ENCODE measurements around the gene KCTD17. TPM values are rescaled to one million over a fixed set of nuclear protein-coding genes. Genes with fewer than 3 reads are reported as not detected.

The KCTD17 gene
- total and polyA plus RNA-seq, 2 of the 4 experiments (the other 2 are of a cell fraction), result 28.3 to 37.3 TPM

- in situ Hi-C loops (cut with MboI; ENCODE audit: low sequenced_read_pairs), result no loop called here
- H3K4me2 ChIP-seq (ENCODE audit: low read depth, low read length), result no peak overlapping the region
These were observed 13.9 kb upstream of the KCTD17 start for GRCh38 chr22:37037669-37038068.

More at GRCh38 chr22:37037669-37038068, 13.9 kb upstream of the KCTD17 start:
- no peak overlapping the region for H2BK120ac ChIP-seq (ENCODE audit: low read depth, low read length)
- no peak overlapping the region for H3K23ac ChIP-seq (ENCODE audit: low read depth, low read length)
- CTCF ChIA-PET, result interaction anchor here (1.4 kb wide), 1 partner anchor 9 kb away, joined by 3 read pairs; no protein-coding TSS in a partner anchor
- no peak overlapping the region for H2AK9ac ChIP-seq (replicated peaks; ENCODE audit: low read depth, low read length, poor library complexity)
- no peak overlapping the region for H3K27ac ChIP-seq (ENCODE audit: insufficient read depth, low read length)
- no peak overlapping the region for H3K9ac ChIP-seq (ENCODE audit: low read depth, low read length)
- H4K8ac ChIP-seq (ENCODE audit: low read depth in 2 of 2, low read length in 2 of 2), result no peak overlapping the region
- no peak overlapping the region for H3K4ac ChIP-seq (ENCODE audit: low read depth, low read length)
- no peak overlapping the region for H4K5ac ChIP-seq (ENCODE audit: low read depth, low read length)
- no TSS peak for BruUV-seq (replicated peaks)
- H2BK20ac ChIP-seq (ENCODE audit: low read depth, low read length), result no peak overlapping the region
- intact Hi-C loops (cut with micrococcal nuclease) (no loop called here), dilution Hi-C loops (cut with HindIII; ENCODE audit: low sequenced_read_pairs, unreplicated experiment) (no loop called here)
- H3K27me3 ChIP-seq (ENCODE audit: control insufficient read depth, insufficient read depth, low read length), result peaks cover 15% of the 10 kb centered on the region
- no peaks in the 10 kb centered on the region for H4K20me1 ChIP-seq (ENCODE audit: insufficient read depth, low read length)
- no peak overlapping the region for H2BK5ac ChIP-seq (ENCODE audit: low read depth, low read length, poor library complexity, severe bottlenecking)
- no peaks in the 10 kb centered on the region for H3K9me3 ChIP-seq (ENCODE audit: control insufficient read depth, insufficient read depth, low read length)
- H4K91ac ChIP-seq (ENCODE audit: insufficient read depth, low read depth, low read length), result no peak overlapping the region
- H3K4me1 ChIP-seq (ENCODE audit: control insufficient read depth, insufficient read depth, low read length), result no peaks in the 10 kb centered on the region; the same call in 1 of the 2 replicates
- H3K9me1 ChIP-seq (ENCODE audit: insufficient read depth, low read length), result 0 out of 2 replicates have a peak, but pooled peaks cover 2% of the 10 kb centered on the region
- H3K18ac ChIP-seq (ENCODE audit: low read depth, low read length), result no peak overlapping the region
- DNase-seq (no peak), ATAC-seq (ENCODE audit: low read depth) (no peak)
- POLR2A ChIA-PET (ENCODE audit: unreplicated experiment), result no interaction called here
- no peak overlapping the region for H3K14ac ChIP-seq (replicated peaks; ENCODE audit: low read depth, low read length)
- no peak overlapping the region for H3K56ac ChIP-seq (ENCODE audit: extremely low read depth, insufficient read depth, low read length)
- WGBS, 2 experiments (ENCODE audit: extremely low coverage in 2 of 2, insufficient read length in 1 of 2), result 48% methylated on average over 7 of the region's 14 CpGs; no CpG with 5 or more reads in 1 of the 2 experiments
- no peak overlapping the region for H2AK5ac ChIP-seq (ENCODE audit: low read depth, low read length)
- H3K36me3 ChIP-seq (ENCODE audit: control insufficient read depth, insufficient read depth, low read length), result no peaks in the 10 kb centered on the region
- H2BK15ac ChIP-seq (ENCODE audit: low read depth, low read length), result no peak overlapping the region
- H2AFZ ChIP-seq (replicated peaks; ENCODE audit: low read length, poor library complexity), result peak overlapping the region; percentile 32
- H3K4me3 ChIP-seq (ENCODE audit: insufficient read depth, low read depth, low read length), result no peak overlapping the region
- H3K79me1 ChIP-seq (ENCODE audit: low read depth in 1 of 2, low read length in 2 of 2), result no peaks in the 10 kb centered on the region
- TF ChIP-seq RAD21 (IDR thresholded peaks at IDR 0.05; ENCODE audit: low read length) (no peak), CTCF (conservative IDR thresholded peaks at IDR 0.05; ENCODE audit: low read depth, low read length) (no peak), USF2 (IDR thresholded peaks at IDR 0.05; ENCODE audit: low read depth, low read length) (no peak), RCOR1 (IDR thresholded peaks at IDR 0.05; ENCODE audit: insufficient replicate concordance, low read length) (no peak), BHLHE40 (IDR thresholded peaks at IDR 0.05; ENCODE audit: low read depth, low read length) (no peak), POLR2A (IDR thresholded peaks at IDR 0.05; ENCODE audit: low read depth, low read length) (no peak), MXI1 (IDR thresholded peaks at IDR 0.05; ENCODE audit: borderline replicate concordance, low read depth, low read length) (no peak), ELK1 (IDR thresholded peaks at IDR 0.05; ENCODE audit: borderline replicate concordance, low read depth, low read length) (no peak), NFE2L2 (IDR thresholded peaks at IDR 0.05; ENCODE audit: low read depth, low read length) (no peak), RFX5 (IDR thresholded peaks at IDR 0.05; ENCODE audit: low read depth, low read length) (no peak), MAFK (IDR thresholded peaks at IDR 0.05; ENCODE audit: low read depth, low read length) (no peak)

Measured in IMR-90 (cell line).